MV-4-11 (cell line): ENCODE measurements around the gene LAMA2.

Experiments
- DNase-seq: peaks from one replicate; lab custom pipeline; 2025; lab: John Stamatoyannopoulos, UW

Gene LAMA2

GRCh38 chr6:129307845-129308244, 424.9 kb downstream of the LAMA2 start:
- no peak for DNase-seq

- no peak for DNase-seq
Observed at GRCh38 chr6:129309154-129309553, 426.2 kb downstream of the LAMA2 start.

- DNase-seq, result no peak
Observed at GRCh38 chr6:129312880-129313279, 429.9 kb downstream of the LAMA2 start.

DNA sequence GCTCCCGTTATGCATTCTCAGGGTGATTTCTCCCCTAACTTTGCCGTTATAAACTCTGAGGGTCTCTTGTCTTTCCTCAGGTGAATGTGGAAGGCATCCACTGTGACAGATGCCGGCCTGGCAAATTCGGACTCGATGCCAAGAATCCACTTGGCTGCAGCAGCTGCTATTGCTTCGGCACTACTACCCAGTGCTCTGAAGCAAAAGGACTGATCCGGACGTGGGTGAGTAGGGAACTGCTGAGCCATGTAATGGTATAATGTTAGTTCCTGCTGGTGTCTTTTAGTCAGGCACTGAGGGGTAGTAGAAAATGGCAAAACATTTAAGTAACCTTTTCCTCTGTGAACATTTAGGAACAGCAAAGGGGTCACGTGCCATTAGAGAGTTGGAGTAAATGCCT, 431.6 kb downstream of the LAMA2 start:
- no peak for DNase-seq

DNA sequence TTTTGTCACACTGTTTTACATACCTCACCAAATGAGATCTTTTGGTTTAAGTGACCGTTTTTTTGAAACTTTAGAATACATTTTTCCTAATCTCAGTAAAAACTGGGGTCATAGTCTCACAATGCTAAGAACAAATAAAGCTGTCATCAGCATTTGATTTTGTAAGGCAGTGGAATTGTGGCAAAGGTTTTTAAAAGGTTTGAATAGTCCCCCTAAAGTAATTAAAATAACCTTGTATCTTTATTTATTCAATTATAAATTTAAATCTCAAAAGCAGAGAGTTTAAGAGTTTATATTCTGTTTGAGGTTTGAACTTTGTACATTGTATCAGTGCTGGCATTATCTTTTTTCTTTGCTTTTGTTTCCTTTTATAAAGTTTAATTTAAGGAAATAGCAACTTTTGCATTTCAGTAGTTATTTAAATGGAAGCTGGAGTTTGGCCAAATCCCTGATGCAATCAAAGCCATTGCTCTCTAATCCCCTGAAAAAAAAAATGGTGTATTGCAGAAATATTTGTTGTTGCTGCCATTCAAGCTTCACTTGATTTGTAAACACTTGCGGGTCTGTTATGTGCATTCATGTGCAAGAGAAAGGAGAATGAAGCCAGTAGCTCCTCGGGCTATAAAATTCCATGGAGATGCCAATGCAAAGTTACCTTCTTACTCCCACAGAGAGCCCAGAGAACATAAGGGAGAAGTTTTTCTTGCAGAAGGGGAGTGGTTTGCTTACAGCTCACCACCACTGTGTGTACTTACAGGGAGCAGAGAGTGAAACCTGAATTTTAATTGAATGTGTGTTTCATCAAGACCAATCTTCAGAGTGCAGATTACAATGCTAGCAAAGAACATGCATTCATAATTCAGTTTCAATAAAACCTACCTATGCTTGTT, 435.2 kb downstream of the LAMA2 start:
- DNase-seq, result no peak

DNA sequence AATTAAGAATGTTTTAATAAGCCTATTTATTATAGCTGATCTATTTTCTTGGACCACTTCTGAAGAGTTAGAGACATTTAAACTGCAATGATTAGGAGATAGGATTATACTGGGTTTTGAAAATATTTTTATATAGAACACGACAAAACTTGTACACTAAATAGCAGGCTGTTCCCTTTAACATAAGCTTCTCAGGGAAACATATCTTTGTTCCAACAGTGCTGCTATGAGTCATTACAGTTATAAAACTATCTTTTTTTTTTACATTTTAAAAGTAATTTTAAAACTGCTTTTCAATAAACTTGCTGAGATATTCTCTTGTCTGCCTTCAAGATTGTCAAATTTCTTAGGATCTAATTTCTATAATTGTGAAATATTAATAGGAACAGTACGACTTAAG, 438.0 kb downstream of the LAMA2 start:
- no peak for DNase-seq

GRCh38 chr6:129321303-129321702, 438.4 kb downstream of the LAMA2 start:
- DNase-seq, result no peak

DNA sequence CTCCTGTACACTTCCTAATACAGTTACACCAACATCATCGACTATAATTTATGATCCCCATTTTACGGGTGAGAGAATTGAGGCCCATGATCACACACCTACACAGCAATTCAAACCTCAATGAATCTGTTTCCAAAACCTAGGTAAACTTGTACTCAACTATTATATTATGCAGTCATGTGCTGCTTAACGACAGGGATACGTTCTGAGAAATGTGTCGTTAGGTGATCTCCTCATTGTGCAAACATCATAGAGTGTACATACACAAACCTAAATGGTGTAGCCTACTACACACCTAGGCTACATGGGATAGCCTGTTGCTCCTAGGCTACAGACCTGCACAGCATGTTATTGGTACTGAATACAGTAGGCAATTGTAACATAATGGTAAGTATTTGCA, 441.4 kb downstream of the LAMA2 start:
- DNase-seq, result no peak

DNA sequence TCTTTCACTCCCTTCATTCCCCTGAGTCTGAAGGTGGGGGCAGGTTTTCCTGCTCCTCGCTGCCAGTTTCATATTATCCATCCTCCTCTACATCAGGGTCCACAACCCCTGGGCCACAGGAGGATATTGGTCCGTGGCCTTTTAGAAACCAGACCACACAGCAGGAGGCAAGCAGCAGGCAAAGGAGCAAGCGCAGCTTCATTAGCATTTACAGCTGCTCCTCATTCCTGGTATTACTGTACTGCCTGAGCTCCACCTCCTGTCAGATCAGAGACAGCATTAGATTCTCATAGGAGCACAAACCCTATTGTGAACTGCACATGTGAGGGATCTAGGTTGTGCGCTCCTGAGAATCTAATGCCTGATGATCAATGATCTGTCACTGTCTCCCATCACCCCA, 446.7 kb downstream of the LAMA2 start:
- no peak for DNase-seq

- DNase-seq, result no peak
Observed at GRCh38 chr6:129331450-129332138, 448.7 kb downstream of the LAMA2 start.

DNA sequence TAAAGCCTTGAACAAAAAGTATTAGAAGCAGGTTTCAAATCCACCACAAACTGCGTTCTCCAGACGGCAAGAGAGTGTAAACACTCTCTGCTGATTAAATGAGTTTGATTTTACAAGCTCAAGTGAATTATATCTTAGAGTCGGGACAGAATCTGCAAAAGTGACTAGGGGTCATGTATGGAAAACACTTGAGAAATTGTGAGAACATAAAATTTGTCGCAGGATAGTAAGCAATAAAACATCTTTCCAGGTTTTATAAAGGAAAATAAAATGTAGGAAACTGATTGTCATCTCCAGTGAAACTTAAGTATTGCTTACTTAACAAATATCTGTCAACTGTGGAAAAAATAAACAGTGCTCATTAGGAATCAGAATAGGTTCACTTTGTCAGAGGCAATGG, 452.9 kb downstream of the LAMA2 start:
- no peak for DNase-seq

DNA sequence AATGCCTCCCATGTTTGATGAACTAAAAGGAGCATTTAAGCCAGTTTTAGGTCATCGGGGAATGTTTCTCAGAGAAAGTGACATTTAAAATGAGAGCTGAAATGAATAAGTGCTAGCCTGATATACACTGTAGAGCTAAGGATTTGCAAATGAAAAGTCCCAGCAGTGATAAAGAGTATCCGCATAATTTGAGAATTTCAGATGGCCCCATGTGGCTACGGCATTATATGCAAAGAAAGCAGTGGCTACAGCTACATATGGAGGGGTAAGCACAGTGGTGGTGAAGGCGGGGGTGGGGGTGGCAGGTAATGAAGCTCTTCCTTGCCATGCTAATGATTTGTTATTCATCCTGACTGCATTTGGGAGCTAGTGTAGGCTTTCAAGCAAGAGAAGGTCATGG, 455.7 kb downstream of the LAMA2 start:
- no peak for DNase-seq

DNA sequence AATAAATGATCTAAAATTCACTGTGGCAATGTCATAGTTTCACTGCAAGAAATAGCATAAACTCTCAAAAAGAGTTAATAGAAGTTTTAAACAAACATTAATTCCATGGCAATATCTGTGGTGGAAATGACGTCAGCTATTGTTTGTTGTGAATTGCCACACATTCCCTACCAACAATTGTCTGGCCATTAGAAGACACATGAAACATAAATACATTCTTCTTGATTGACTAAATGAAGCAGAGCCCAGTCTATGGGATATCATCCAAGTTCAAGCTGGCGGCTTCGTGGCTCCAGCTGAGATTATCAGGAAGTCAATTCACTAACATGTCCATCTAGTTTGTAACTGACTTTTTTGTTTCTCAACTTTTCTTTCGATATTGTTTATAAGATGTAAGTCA, 458.0 kb downstream of the LAMA2 start:
- DNase-seq, result no peak

GRCh38 chr6:129342243-129342642, 459.3 kb downstream of the LAMA2 start:
- DNase-seq, result no peak

DNA sequence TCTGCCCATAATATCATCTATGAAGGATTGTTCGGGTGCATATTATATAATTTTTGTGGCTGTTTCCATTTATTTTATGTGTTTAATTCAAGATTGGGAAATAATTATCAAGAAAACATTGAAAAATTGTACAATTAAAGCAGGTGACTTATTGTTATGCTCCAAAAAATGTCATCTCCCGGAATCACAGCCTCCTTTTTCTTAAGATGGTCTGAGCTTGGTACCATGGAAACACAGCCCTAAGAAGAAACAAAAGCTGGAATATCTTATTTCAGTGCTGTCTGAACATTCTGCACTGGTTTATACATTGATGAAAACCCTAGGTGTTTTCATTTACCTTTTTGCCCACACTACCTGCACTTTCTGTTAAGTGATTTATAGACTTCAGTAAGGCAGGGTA, 459.9 kb downstream of the LAMA2 start:
- no peak for DNase-seq

- no peak for DNase-seq
Observed at GRCh38 chr6:129344379-129344778, 461.4 kb downstream of the LAMA2 start.

DNA sequence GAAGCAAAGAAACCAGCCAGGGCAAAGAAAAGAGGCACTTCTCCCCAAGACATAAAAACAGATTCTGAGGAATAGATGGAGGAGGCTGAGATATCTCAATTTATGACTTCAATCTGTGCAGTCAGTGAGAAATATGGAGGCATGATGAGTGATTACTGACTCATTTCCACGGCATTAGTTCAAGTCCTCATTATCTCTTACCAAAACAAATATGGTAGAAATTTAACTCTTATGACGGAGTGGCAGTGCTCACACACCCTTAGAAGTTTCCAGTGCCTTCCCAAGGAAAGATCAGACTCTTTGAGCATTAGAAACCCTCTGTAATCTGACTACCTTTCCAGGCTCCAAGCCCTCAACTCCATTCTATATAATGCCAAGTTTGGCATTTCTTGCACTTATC, 463.0 kb downstream of the LAMA2 start:
- no peak for DNase-seq

GRCh38 chr6:129346964-129347363, 464.0 kb downstream of the LAMA2 start:
- DNase-seq, result no peak

DNA sequence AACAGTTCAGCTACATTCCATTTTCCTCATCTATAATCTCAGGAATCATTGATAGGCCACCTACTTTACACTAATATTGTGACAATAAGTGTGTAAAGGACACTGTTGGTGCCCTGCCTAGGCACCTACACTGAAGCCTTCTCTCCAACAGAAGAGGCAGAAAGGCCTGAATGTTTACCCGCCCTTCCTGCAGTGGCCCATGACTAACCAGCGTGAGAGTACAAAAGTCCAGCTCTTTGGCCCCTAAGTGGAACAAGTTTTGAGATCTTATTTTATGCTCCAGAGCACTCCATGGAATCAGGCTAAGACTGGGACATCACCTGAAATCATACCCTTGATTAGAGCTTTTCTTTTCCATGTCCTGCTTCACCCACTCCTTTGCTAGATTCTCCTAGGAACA, 467.3 kb downstream of the LAMA2 start:
- no peak for DNase-seq

DNA sequence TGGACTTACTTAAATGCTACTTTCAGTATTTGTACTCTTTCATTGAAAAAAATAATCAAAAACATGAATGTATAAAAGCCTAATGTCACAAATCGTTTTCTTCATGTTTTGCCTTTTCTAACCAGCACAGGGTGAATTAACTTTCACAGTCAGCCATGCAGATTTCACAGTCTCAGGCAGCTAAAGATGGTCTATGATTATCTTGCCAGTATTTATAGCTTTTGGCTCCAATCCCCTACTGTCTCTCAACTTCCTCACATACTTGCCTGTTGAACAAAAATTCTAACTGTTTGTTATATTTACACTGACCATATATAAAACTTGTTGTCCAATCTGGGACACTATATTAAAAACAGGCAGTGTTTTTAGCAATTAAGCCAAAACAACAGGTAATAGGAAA, 468.9 kb downstream of the LAMA2 start:
- DNase-seq, result no peak

GRCh38 chr6:129353067-129353466, 470.1 kb downstream of the LAMA2 start:
- DNase-seq, result no peak

GRCh38 chr6:129356129-129356528, 473.2 kb downstream of the LAMA2 start:
- no peak for DNase-seq

DNA sequence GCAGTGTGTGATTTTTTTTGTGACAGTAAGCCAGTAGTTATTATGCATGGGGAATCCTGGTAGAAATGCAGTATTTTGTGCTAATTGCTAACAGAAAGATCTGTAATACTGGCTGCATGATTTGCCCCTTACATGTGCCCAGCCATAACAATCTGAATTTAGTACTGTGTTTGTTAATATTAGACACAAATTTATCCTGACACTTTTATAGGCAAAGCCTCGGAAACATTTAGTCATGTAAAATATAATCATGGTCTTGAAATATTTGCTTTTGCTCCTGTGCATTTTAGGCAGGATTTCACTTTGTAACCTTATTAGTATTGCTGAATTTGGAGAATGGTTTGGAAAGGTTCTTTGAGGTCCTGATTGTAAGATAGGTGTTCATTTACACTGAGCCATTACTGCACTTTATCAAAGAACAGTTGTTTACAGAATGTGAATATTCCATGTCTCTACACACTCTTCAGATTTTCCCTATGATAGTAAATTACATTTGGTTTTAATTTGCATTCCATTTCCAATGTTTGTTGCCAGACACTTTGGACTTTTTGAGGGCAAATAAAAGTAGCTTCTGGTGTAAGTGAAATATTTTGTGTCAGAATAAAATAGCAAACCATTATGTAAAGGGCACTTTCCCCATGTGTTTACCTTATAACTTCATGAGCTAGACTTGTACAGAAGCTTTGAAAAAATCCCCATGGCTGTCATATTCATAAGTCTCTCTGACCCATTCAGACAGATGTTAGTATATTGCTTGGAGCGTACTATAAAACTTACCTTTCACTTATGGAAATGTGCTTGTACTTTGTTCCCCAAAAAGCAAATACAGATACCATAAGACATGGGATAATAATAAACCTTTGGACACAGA, 477.1 kb downstream of the LAMA2 start:
- DNase-seq, result no peak
